Stimulated activated CD4-positive, alpha-beta T cell treated with anti-CD3 and anti-CD28 coated beads, Interleukin-1b, Interleukin-23, amount 100 ng/mL, for 4 hours (primary cell): ENCODE measurements around the gene HSPA1L.
"Not testable (repeated sequence)": the region's sequence is repeated elsewhere in the genome, so short reads cannot be mapped to it uniquely, and the experiment has no call there.

Experiments used
- DNase-seq, 2 donors: peaks; one replicate each; pipeline ENCODE4 v3.0.0-alpha.2; 2020; ENCODE audit warnings: low read depth in 2 of 2

HSPA1L gene

GRCh38 chr6:31815025-31815838, at the start of gene HSPA1L, which contains the start of gene HSPA1A:
TSS of gene HSPA1L (minus strand) at chr6:31815283. CDS start at chr6:31811972, 3,311 bp downstream.
TSS of gene HSPA1A (plus strand) at chr6:31815543. CDS start at chr6:31815757, 214 bp downstream.
- DNase-seq, result peak; percentile 40 to 48

GRCh38 chr6:31864818-31865204, 49.7 kb upstream of the HSPA1L start:
- no peak for DNase-seq

- not testable (repeated sequence) for DNase-seq
Observed at GRCh38 chr6:31864123-31864562, 49.1 kb upstream of the HSPA1L start.

GRCh38 chr6:31862344-31863235, 47.5 kb upstream of the HSPA1L start, which contains the start of gene NEU1:
TSS of gene NEU1 (minus strand) at chr6:31862821. CDS start at chr6:31862776, 45 bp downstream.
- DNase-seq, result peak; percentile 94 to 97

- no peak for DNase-seq
Observed at GRCh38 chr6:31861919-31862343, 46.8 kb upstream of the HSPA1L start.

- no peak for DNase-seq
Observed at GRCh38 chr6:31861150-31861549, 46.1 kb upstream of the HSPA1L start.

GRCh38 chr6:31860349-31860748, 45.3 kb upstream of the HSPA1L start:
- DNase-seq, result no peak

GRCh38 chr6:31859923-31860322, 44.8 kb upstream of the HSPA1L start:
- no peak for DNase-seq

GRCh38 chr6:31858707-31859106, 43.6 kb upstream of the HSPA1L start:
- DNase-seq, result no peak

GRCh38 chr6:31857774-31858173, 42.7 kb upstream of the HSPA1L start:
- not testable (repeated sequence) for DNase-seq

GRCh38 chr6:31851980-31852718, 37.1 kb upstream of the HSPA1L start:
- not testable (repeated sequence) for DNase-seq

GRCh38 chr6:31851485-31851832, 36.4 kb upstream of the HSPA1L start:
- DNase-seq, result no peak

- DNase-seq, result no peak
Observed at GRCh38 chr6:31850765-31851484, 35.8 kb upstream of the HSPA1L start.

- no peak for DNase-seq
Observed at GRCh38 chr6:31847276-31847978, 32.3 kb upstream of the HSPA1L start.

GRCh38 chr6:31844507-31844906, 29.4 kb upstream of the HSPA1L start:
- DNase-seq, result no peak

GRCh38 chr6:31842053-31842452, 27.0 kb upstream of the HSPA1L start:
- no peak for DNase-seq

- not testable (repeated sequence) for DNase-seq
Observed at GRCh38 chr6:31839779-31840126, 24.7 kb upstream of the HSPA1L start.

GRCh38 chr6:31838968-31839367, 23.9 kb upstream of the HSPA1L start:
- DNase-seq, result no peak

GRCh38 chr6:31838114-31838553, 23.1 kb upstream of the HSPA1L start:
- DNase-seq, result not testable (repeated sequence)

- no peak for DNase-seq
Observed at GRCh38 chr6:31837369-31838113, 22.5 kb upstream of the HSPA1L start.
